H1 (cell line): ENCODE results near the gene ARL6IP1. TPM values are rescaled to one million over a fixed set of nuclear protein-coding genes. Genes with fewer than 3 reads are reported as not detected.
"Not testable (repeated sequence)": the region's sequence is repeated elsewhere in the genome, so short reads cannot be mapped to it uniquely, and the experiment has no call there.

Experiments used
- CTCF ChIA-PET: fragments of 300-600 bp; sonication (Branson Sonifier 250); formaldehyde crosslinking; loops from one replicate; lab custom pipeline; 2021; ENCODE audit not compliant: partially characterized antibody; lab: Charles Lee
- POLR2A ChIA-PET: fragments of 300-600 bp; sonication (Branson Sonifier 250); formaldehyde crosslinking; loops from one replicate; lab custom pipeline; 2021; ENCODE audit warnings: inconsistent platforms; ENCODE audit not compliant: partially characterized antibody; lab: Charles Lee
- DNase-seq, 2 experiments: peaks; one replicate each; pipeline versions ENCODE4 v3.0.0 to v3.0.0-alpha.2; 2010 to 2022; ENCODE audit warnings: low spot score in 2 of 2, low read depth in 1 of 2, mixed read lengths in 1 of 2
- FAIRE-seq: peaks from 2 replicates; lab custom pipeline; 2011; peaks lifted over from hg19 to GRCh38; lab: Jason Lieb, UNC
- H2AFZ ChIP-seq: 2 replicates; pipeline ENCODE4 v1.8.1; 2012; ENCODE audit warnings: low read length, inconsistent platforms
- H2AK5ac ChIP-seq: 2 replicates; pipeline ENCODE4 v1.6.1; 2013; ENCODE audit warnings: low read depth, low read length
- H2BK120ac ChIP-seq: replicated peaks from 2 replicates; pipeline ENCODE3; 2013; ENCODE audit warnings: low read depth, low read length, inconsistent platforms
- H2BK12ac ChIP-seq: 2 replicates; pipeline ENCODE4 v1.6.1; 2013; ENCODE audit warnings: low read depth, low read length
- H2BK15ac ChIP-seq: 2 replicates; pipeline ENCODE4 v1.6.1; 2013; ENCODE audit warnings: low read length
- H2BK20ac ChIP-seq: 2 replicates; pipeline ENCODE4 v1.6.1; 2013; ENCODE audit warnings: low read length
- H2BK5ac ChIP-seq: 2 replicates; pipeline ENCODE4 v1.6.1; 2013; ENCODE audit warnings: low read depth, low read length
- H3K14ac ChIP-seq: 2 replicates; pipeline ENCODE4 v1.6.1; 2013; ENCODE audit warnings: inconsistent platforms; ENCODE audit not compliant: insufficient read length
- H3K18ac ChIP-seq: 2 replicates; pipeline ENCODE4 v1.6.1; 2013; ENCODE audit warnings: low read length; ENCODE audit errors: extremely low read depth
- H3K23ac ChIP-seq: 2 replicates; pipeline ENCODE4 v1.6.1; 2013; ENCODE audit warnings: inconsistent platforms; ENCODE audit not compliant: insufficient read length
- H3K23me2 ChIP-seq: 2 replicates; pipeline ENCODE4 v1.6.1; 2013; ENCODE audit warnings: low read depth, low read length
- H3K27ac ChIP-seq: 2 replicates; pipeline ENCODE4 v1.6.1; 2011; ENCODE audit warnings: low read depth, low read length, inconsistent platforms
- H3K27me3 ChIP-seq, 4 experiments: replicated peaks in 1 of 4; 1 replicate in 1 of 4; 2 replicates in 3 of 4; pipeline versions ENCODE4 v1.6.1 to v1.8.1; 2011 to 2013; ENCODE audit warnings: low read length in 3 of 4, mild to moderate bottlenecking in 3 of 4, inconsistent platforms in 2 of 4, mixed read lengths in 2 of 4, moderate library complexity in 1 of 4; ENCODE audit not compliant: control insufficient read depth in 3 of 4, insufficient read depth in 3 of 4; ENCODE audit errors: extremely low read depth in 1 of 4
- H3K36me3 ChIP-seq, 4 experiments: 2 replicates each; pipeline versions ENCODE4 v1.6.1 to v1.8.1; 2011 to 2013; ENCODE audit warnings: mild to moderate bottlenecking in 4 of 4, low read length in 3 of 4, moderate library complexity in 2 of 4, control low read depth in 1 of 4, inconsistent platforms in 1 of 4; ENCODE audit not compliant: insufficient read depth in 4 of 4, control insufficient read depth in 2 of 4
- H3K4ac ChIP-seq: replicated peaks from 2 replicates; pipeline ENCODE3; 2013; ENCODE audit warnings: low read length, low read depth, mixed read lengths, inconsistent platforms; ENCODE audit not compliant: insufficient read length
- H3K4me1 ChIP-seq, 4 experiments: replicated peaks in 1 of 4; 1 replicate in 1 of 4; 2 replicates in 3 of 4; pipeline versions ENCODE4 v1.6.1 to v1.8.1; 2011 to 2013; ENCODE audit warnings: low read length in 3 of 4, inconsistent platforms in 2 of 4, mixed read lengths in 1 of 4; ENCODE audit not compliant: insufficient read depth in 4 of 4, control insufficient read depth in 3 of 4
- H3K4me2 ChIP-seq, 2 experiments: 2 replicates each; pipeline versions ENCODE4 v1.6.1 to v1.8.1; 2011 to 2013; ENCODE audit warnings: low read depth in 2 of 2, low read length in 2 of 2, control low read depth in 1 of 2, inconsistent platforms in 1 of 2, mild to moderate bottlenecking in 1 of 2; ENCODE audit not compliant: insufficient read depth in 1 of 2
- H3K4me3 ChIP-seq, 4 experiments: fragments of 200-600, 300-600 bp in 1 of 4; sonication (generic), shearing (Covaris generic), sonication (Bioruptor Twin) in 1 of 4; 2 replicates each; pipeline versions ENCODE4 v1.5.1 to v1.8.1; 2011 to 2016; ENCODE audit warnings: low read length in 4 of 4, low read depth in 3 of 4, control low read depth in 2 of 4, inconsistent platforms in 2 of 4, mild to moderate bottlenecking in 2 of 4, mixed read lengths in 1 of 4, moderate library complexity in 1 of 4; ENCODE audit not compliant: insufficient read depth in 2 of 4; ENCODE audit errors: extremely low read depth in 1 of 4
- H3K56ac ChIP-seq: replicated peaks from 2 replicates; pipeline ENCODE3; 2013; ENCODE audit warnings: low read depth, mild to moderate bottlenecking, mixed read lengths, low read length, inconsistent platforms; ENCODE audit not compliant: insufficient read length
- H3K79me1 ChIP-seq: 2 replicates; pipeline ENCODE4 v1.6.1; 2013; ENCODE audit warnings: low read depth, low read length, control low read depth
- H3K79me2 ChIP-seq, 2 experiments: 2 replicates each; pipeline versions ENCODE4 v1.6.1 to v1.8.1; 2012 to 2013; ENCODE audit warnings: low read length in 2 of 2, mild to moderate bottlenecking in 2 of 2, inconsistent platforms in 1 of 2; ENCODE audit not compliant: insufficient read depth in 2 of 2, control insufficient read depth in 1 of 2
- H3K9ac ChIP-seq, 4 experiments: replicated peaks in 1 of 4; 1 replicate in 1 of 4; 2 replicates in 3 of 4; pipeline versions ENCODE4 v1.6.1 to v1.8.1; 2011 to 2013; ENCODE audit warnings: low read depth in 3 of 4, low read length in 3 of 4, control low read depth in 2 of 4, mild to moderate bottlenecking in 2 of 4, moderate library complexity in 2 of 4, inconsistent platforms in 1 of 4; ENCODE audit errors: extremely low read depth in 1 of 4
- H3K9me3 ChIP-seq, 2 experiments: 2 replicates each; pipeline versions ENCODE4 v1.6.1 to v1.8.1; 2012 to 2013; ENCODE audit warnings: mild to moderate bottlenecking in 2 of 2, moderate library complexity in 2 of 2, control low read depth in 1 of 2, inconsistent platforms in 1 of 2, low read depth in 1 of 2, low read length in 1 of 2, mixed read lengths in 1 of 2; ENCODE audit not compliant: insufficient read depth in 2 of 2
- H4K20me1 ChIP-seq, 2 experiments: replicated peaks in 1 of 2; 2 replicates each; pipeline versions ENCODE3 to v1.8.1; 2011 to 2013; ENCODE audit warnings: inconsistent platforms in 2 of 2, low read length in 2 of 2, mild to moderate bottlenecking in 1 of 2; ENCODE audit not compliant: insufficient read depth in 2 of 2, control insufficient read depth in 1 of 2
- H4K5ac ChIP-seq: 2 replicates; pipeline ENCODE4 v1.6.1; 2013; ENCODE audit warnings: low read length, low read depth, mixed read lengths, inconsistent platforms; ENCODE audit not compliant: insufficient read length
- H4K8ac ChIP-seq: 2 replicates; pipeline ENCODE4 v1.8.0; 2013; ENCODE audit warnings: mild to moderate bottlenecking, moderate library complexity, low read length, inconsistent platforms; ENCODE audit not compliant: insufficient read depth; ENCODE audit errors: extremely low read depth
- H4K91ac ChIP-seq: replicated peaks from 2 replicates; pipeline ENCODE3; 2013; ENCODE audit warnings: low read length, mixed read lengths, inconsistent platforms; ENCODE audit not compliant: insufficient read length
- WGBS, 2 experiments: shearing (Covaris generic) in 1 of 2; methylation state at CpG; one replicate each; pipeline versions ENCODE4 v1.1.6 to v1.1.7; 2013 to 2015; ENCODE audit warnings: low lambda C conversion rate in 2 of 2, mixed read lengths in 2 of 2, inconsistent platforms in 1 of 2, low coverage in 1 of 2, missing lambda C conversion rate in 1 of 2; ENCODE audit not compliant: insufficient replicate concordance in 2 of 2, insufficient coverage in 1 of 2, insufficient read length in 1 of 2; ENCODE audit errors: extremely low coverage in 1 of 2, missing lambda C conversion rate in 1 of 2; 5-methylcytosine and 5-hydroxymethylcytosine counted together
- polyA plus RNA-seq, 7 experiments: library from polyadenylated mRNA; depleted of rRNA in 3 of 7; stranded (reverse) in 5 of 7; unstranded in 2 of 7; fragments of >200 nt in 5 of 7; fragments of 200-250 nt in 2 of 7; gene quantifications; 1 replicate in 5 of 7; 2 replicates in 1 of 7; 4 replicates in 1 of 7; pipeline versions ENCODE4 v1.2.1 to v1.2.3, GENCODE V29; 2011 to 2013; ENCODE audit warnings: missing spikeins in 2 of 7, mixed read lengths in 2 of 7
- total RNA-seq: library from RNA; stranded (reverse); fragmentation: NEBNext Ultra II Directional; extraction: Animal tissue kit (Norgen Biotek cat#: 25700); gene quantifications from 2 replicates; pipeline ENCODE4 v1.2.1, GENCODE V29; 2021
- TF ChIP-seq, protein P1 (sequence below), 3 experiments: IDR thresholded peaks; 1 replicate in 2 of 3; 2 replicates in 1 of 3; pipeline versions ENCODE4 v1.5.1 to v1.6.1; 2011; ENCODE audit warnings: low read length in 3 of 3, mild to moderate bottlenecking in 3 of 3, inconsistent platforms in 2 of 3, low read depth in 1 of 3, moderate library complexity in 1 of 3; ENCODE audit not compliant: insufficient read depth in 1 of 3; ENCODE audit errors: control extremely low read depth in 1 of 3

The ARL6IP1 gene
- total and polyA plus RNA-seq, 2 of the 8 experiments (the other 6 are each of a cell fraction or from before 2014, with no cell fraction given): 162 to 170 TPM

DNA sequence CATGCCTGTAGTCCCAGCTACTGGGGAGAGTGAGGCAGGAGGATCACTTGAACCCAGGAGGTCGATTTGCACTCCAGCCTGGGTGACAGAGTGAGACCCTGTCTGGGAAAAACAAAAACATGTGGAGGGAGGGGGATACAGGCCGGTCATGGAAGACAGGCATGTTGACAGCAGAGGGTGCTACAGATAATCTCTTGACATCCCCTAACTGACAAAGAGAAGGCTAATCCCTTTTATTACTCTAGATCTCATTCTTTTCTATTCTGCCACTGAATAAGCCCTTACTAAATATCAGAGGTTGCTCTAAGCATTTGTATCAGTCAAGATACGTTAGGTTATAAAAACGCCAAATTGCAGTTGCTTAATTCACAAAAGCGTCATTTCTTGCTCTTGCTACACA lies 25.0 kb downstream of the ARL6IP1 start:
- not testable (repeated sequence) for H3K4me1 ChIP-seq, H3K4ac ChIP-seq, H3K9ac ChIP-seq, H3K4me2 ChIP-seq, H2BK120ac ChIP-seq, H3K9me3 ChIP-seq, H3K23me2 ChIP-seq, H4K8ac ChIP-seq, H4K20me1 ChIP-seq, FAIRE-seq, DNase-seq, H4K5ac ChIP-seq, H4K91ac ChIP-seq, H3K79me2 ChIP-seq, H2BK5ac ChIP-seq, H3K14ac ChIP-seq, H2BK12ac ChIP-seq, H3K4me3 ChIP-seq, H3K27me3 ChIP-seq, H3K56ac ChIP-seq, H2BK20ac ChIP-seq, H2AFZ ChIP-seq, H2BK15ac ChIP-seq, H3K79me1 ChIP-seq, H3K36me3 ChIP-seq, H3K23ac ChIP-seq, H3K18ac ChIP-seq, H2AK5ac ChIP-seq, H3K27ac ChIP-seq
- POLR2A ChIA-PET: interaction anchor here (3.0 to 5.5 kb wide), 2 partner anchors 9 to 14 kb away, joined by 11 to 43 read pairs; partner anchors contain the start of gene RPS15A
- WGBS, 2 experiments: 70% methylated on average over 5 of the region's 5 CpGs; no CpG with 5 or more reads in 1 of the 2 experiments
- TF ChIP-seq, protein P1, sequence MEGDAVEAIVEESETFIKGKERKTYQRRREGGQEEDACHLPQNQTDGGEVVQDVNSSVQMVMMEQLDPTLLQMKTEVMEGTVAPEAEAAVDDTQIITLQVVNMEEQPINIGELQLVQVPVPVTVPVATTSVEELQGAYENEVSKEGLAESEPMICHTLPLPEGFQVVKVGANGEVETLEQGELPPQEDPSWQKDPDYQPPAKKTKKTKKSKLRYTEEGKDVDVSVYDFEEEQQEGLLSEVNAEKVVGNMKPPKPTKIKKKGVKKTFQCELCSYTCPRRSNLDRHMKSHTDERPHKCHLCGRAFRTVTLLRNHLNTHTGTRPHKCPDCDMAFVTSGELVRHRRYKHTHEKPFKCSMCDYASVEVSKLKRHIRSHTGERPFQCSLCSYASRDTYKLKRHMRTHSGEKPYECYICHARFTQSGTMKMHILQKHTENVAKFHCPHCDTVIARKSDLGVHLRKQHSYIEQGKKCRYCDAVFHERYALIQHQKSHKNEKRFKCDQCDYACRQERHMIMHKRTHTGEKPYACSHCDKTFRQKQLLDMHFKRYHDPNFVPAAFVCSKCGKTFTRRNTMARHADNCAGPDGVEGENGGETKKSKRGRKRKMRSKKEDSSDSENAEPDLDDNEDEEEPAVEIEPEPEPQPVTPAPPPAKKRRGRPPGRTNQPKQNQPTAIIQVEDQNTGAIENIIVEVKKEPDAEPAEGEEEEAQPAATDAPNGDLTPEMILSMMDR (IDR thresholded peaks at IDR 0.05; ENCODE audit: control extremely low read depth in 1 of 3, insufficient read depth in 1 of 3, low read depth in 1 of 3, low read length in 3 of 3): peak in 1 of 3 experiments; percentile 4; a peak in 1 of 4 replicates
- CTCF ChIA-PET: interaction anchor here (0.6 kb wide), 1 partner anchor 284 kb away, joined by 3 read pairs; no protein-coding TSS in a partner anchor
